ENCODE measurements around the gene MEF2A.

DNA sequence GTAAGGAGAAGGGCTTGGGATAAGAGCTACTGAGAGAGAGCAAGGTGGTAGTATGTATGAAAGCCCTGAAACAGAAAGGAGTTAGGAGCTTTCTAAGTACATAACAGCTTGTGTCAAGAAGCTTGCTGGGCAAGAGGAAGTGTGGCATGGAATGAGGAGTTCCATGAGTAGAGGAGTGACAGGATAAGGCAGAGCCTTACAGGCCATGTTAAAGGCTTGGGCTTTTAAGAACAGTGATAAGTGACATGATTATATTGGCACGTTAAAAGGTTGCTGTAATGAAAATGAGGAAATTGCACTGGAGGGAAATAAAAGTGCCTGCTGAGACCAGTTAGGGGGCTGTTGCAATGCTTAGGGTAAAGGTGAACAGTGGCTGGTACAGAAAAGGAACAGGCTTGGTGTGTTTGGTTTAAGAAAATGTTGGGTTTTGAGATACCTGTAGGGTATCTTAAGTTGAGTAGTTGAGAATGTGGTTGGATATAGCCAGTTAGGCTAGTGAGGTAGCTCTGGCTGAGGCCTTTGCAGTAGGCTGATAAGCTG is 49.0 kb downstream of the MEF2A start:
- TF ChIP-seq, protein P1, sequence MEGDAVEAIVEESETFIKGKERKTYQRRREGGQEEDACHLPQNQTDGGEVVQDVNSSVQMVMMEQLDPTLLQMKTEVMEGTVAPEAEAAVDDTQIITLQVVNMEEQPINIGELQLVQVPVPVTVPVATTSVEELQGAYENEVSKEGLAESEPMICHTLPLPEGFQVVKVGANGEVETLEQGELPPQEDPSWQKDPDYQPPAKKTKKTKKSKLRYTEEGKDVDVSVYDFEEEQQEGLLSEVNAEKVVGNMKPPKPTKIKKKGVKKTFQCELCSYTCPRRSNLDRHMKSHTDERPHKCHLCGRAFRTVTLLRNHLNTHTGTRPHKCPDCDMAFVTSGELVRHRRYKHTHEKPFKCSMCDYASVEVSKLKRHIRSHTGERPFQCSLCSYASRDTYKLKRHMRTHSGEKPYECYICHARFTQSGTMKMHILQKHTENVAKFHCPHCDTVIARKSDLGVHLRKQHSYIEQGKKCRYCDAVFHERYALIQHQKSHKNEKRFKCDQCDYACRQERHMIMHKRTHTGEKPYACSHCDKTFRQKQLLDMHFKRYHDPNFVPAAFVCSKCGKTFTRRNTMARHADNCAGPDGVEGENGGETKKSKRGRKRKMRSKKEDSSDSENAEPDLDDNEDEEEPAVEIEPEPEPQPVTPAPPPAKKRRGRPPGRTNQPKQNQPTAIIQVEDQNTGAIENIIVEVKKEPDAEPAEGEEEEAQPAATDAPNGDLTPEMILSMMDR (IDR thresholded peaks at IDR 0.05): no peak
- TF ChIP-seq POLR2A (IDR thresholded peaks at IDR 0.05): no peak

All from thyroid gland (tissue), 4 donors.